Neural cell (in vitro differentiated cells): ENCODE results near the gene RASL11A. TPM values are rescaled to one million over a fixed set of nuclear protein-coding genes. Genes with fewer than 3 reads are reported as not detected.

Experiments used
- H2AFZ ChIP-seq: fragments of 200-600, 300-800 bp; sonication (generic), shearing (Covaris generic); 2 replicates; pipeline ENCODE4 v1.6.0; 2014; ENCODE audit warnings: low read depth, mild to moderate bottlenecking, antibody characterized with exemption, low read length, moderate library complexity
- H3F3A ChIP-seq: fragments of 200-600 bp; shearing (Covaris generic); 2 replicates; pipeline ENCODE4 v1.6.1; 2016; ENCODE audit warnings: mild to moderate bottlenecking, moderate library complexity, mixed read lengths, antibody characterized with exemption, low read length; ENCODE audit not compliant: insufficient read depth, poor library complexity, severe bottlenecking
- H3K27ac ChIP-seq: fragments of 200-600, 300-800 bp; sonication (generic), shearing (Covaris generic); 2 replicates; pipeline ENCODE4 v1.5.1; 2014; ENCODE audit warnings: mild to moderate bottlenecking, low read length, moderate library complexity
- H3K27me3 ChIP-seq: fragments of 300-800, 200-600 bp; sonication (generic), shearing (Covaris generic); 2 replicates; pipeline ENCODE4 v1.6.0; 2014; ENCODE audit warnings: mild to moderate bottlenecking, low read depth, low read length, moderate library complexity; ENCODE audit not compliant: insufficient read depth
- H3K36me3 ChIP-seq: fragments of 300-800, 200-600 bp; sonication (generic), shearing (Covaris generic); 2 replicates; pipeline ENCODE4 v1.5.1; 2014; ENCODE audit warnings: mild to moderate bottlenecking, antibody characterized with exemption, low read length, moderate library complexity; ENCODE audit not compliant: insufficient read depth
- H3K4me2 ChIP-seq: fragments of 300-800, 200-600 bp; sonication (generic), shearing (Covaris generic); 2 replicates; pipeline ENCODE4 v1.6.0; 2014; ENCODE audit warnings: mild to moderate bottlenecking, low read length
- H3K4me3 ChIP-seq: fragments of 300-800, 200-600 bp; sonication (generic), shearing (Covaris generic); 2 replicates; pipeline ENCODE4 v1.5.1; 2014; ENCODE audit warnings: mild to moderate bottlenecking, low read length, moderate library complexity
- H3K79me2 ChIP-seq: fragments of 200-600 bp; shearing (Covaris generic); replicated peaks from 2 replicates; pipeline ENCODE4 v1.6.0; 2014; ENCODE audit warnings: mild to moderate bottlenecking, low read length, moderate library complexity; ENCODE audit not compliant: insufficient read depth
- H3K9ac ChIP-seq: fragments of 300-800, 200-600 bp; sonication (generic), shearing (Covaris generic); 2 replicates; pipeline ENCODE4 v1.6.1; 2016; ENCODE audit warnings: mild to moderate bottlenecking, low read length, mixed read lengths
- H3K9me2 ChIP-seq: fragments of 200-600 bp; shearing (Covaris generic); 2 replicates; pipeline ENCODE4 v1.6.1; 2016; ENCODE audit warnings: mild to moderate bottlenecking, low read length, mixed read lengths; ENCODE audit not compliant: insufficient read depth
- H3K9me3 ChIP-seq: fragments of 200-600, 300-800 bp; sonication (generic), shearing (Covaris generic); 2 replicates; pipeline ENCODE4 v1.6.1; 2016; ENCODE audit warnings: mild to moderate bottlenecking, mixed run types, low read length, moderate library complexity, mixed read lengths
- H4K20me1 ChIP-seq: fragments of 200-600 bp; shearing (Covaris generic); 2 replicates; pipeline ENCODE4 v1.6.1; 2016; ENCODE audit warnings: mild to moderate bottlenecking, mixed run types; ENCODE audit not compliant: insufficient read depth
- CTCF ChIP-seq: fragments of 450-650 bp; IDR thresholded peaks from 2 replicates; pipeline ENCODE4 v1.5.1; 2014; ENCODE audit warnings: antibody characterized with exemption, mild to moderate bottlenecking, moderate library complexity; ENCODE audit not compliant: poor library complexity, severe bottlenecking
- EP300 ChIP-seq: fragments of 450-650 bp; conservative IDR thresholded peaks from 2 replicates; pipeline ENCODE4 v1.6.1; 2014; ENCODE audit warnings: antibody characterized with exemption, mild to moderate bottlenecking, moderate library complexity; ENCODE audit not compliant: poor library complexity, severe bottlenecking
- EZH2 ChIP-seq: fragments of 200-600, 300-800 bp; shearing (Covaris generic), sonication (generic); IDR thresholded peaks from 2 replicates; pipeline ENCODE4 v1.6.1; 2014; ENCODE audit warnings: antibody characterized with exemption, low read length, borderline replicate concordance, mild to moderate bottlenecking; ENCODE audit not compliant: insufficient read depth, poor library complexity, severe bottlenecking
- MXI1 ChIP-seq: fragments of 450-650 bp; conservative IDR thresholded peaks from 2 replicates; pipeline ENCODE4 v1.6.1; 2014; ENCODE audit warnings: antibody characterized with exemption, mild to moderate bottlenecking; ENCODE audit not compliant: poor library complexity, severe bottlenecking
- POLR2AphosphoS5 ChIP-seq: IDR thresholded peaks from 2 replicates; pipeline ENCODE4 v1.6.1; 2012
- RAD21 ChIP-seq: fragments of 450-650 bp; conservative IDR thresholded peaks from 2 replicates; pipeline ENCODE4 v1.6.1; 2014; ENCODE audit warnings: antibody characterized with exemption, mild to moderate bottlenecking, moderate library complexity
- REST ChIP-seq: IDR thresholded peaks from 2 replicates; pipeline ENCODE4 v1.6.1; 2012; ENCODE audit warnings: borderline replicate concordance
- SMC3 ChIP-seq: fragments of 450-650 bp; conservative IDR thresholded peaks from 2 replicates; pipeline ENCODE4 v1.6.1; 2014; ENCODE audit warnings: antibody characterized with exemption, mild to moderate bottlenecking, moderate library complexity; ENCODE audit not compliant: poor library complexity
- TAF1 ChIP-seq: IDR thresholded peaks from 2 replicates; pipeline ENCODE4 v1.6.1; 2012; ENCODE audit warnings: low read depth
- polyA plus RNA-seq: library from polyadenylated mRNA; depleted of rRNA; stranded (reverse); fragments of >200 nt; gene quantifications from 2 replicates; pipeline ENCODE4 v1.2.3, GENCODE V29; 2014

Gene RASL11A
- polyA plus RNA-seq, 1 donor from 2014 or later = 1.7 TPM

GRCh38 chr13:27308941-27309340 is 38.3 kb downstream of the RASL11A start:
- H3K9me2 ChIP-seq = no peaks in the 10 kb centered on the region
- H3K9ac ChIP-seq = no peak overlapping the region
- H3K36me3 ChIP-seq = no peaks in the 10 kb centered on the region
- TF ChIP-seq MXI1 (no peak), TAF1 (no peak), RAD21 (no peak), SMC3 (no peak), REST (no peak), EP300 (no peak), POLR2AphosphoS5 (no peak)
- H3K9me3 ChIP-seq = no peaks in the 10 kb centered on the region
- H3F3A ChIP-seq = no peaks in the 10 kb centered on the region
- no peak overlapping the region for H3K4me3 ChIP-seq
- H3K27me3 ChIP-seq = no peaks in the 10 kb centered on the region
- no peaks in the 10 kb centered on the region for H3K79me2 ChIP-seq
- H4K20me1 ChIP-seq = no peaks in the 10 kb centered on the region
- no peak overlapping the region for H3K27ac ChIP-seq
- H2AFZ ChIP-seq = no peak overlapping the region
- H3K4me2 ChIP-seq = no peak overlapping the region

GRCh38 chr13:27309401-27309958 is 38.9 kb downstream of the RASL11A start:
- Histone ChIP-seq H4K20me1 (no peaks in the 10 kb centered on the region), H3K79me2 (no peaks in the 10 kb centered on the region), H3K9ac (no peak overlapping the region), H3K9me2 (no peaks in the 10 kb centered on the region), H3K9me3 (no peaks in the 10 kb centered on the region), H3K4me2 (no peak overlapping the region), H3K4me3 (no peak overlapping the region), H2AFZ (no peak overlapping the region), H3K36me3 (no peaks in the 10 kb centered on the region), H3F3A (no peaks in the 10 kb centered on the region), H3K27ac (no peak overlapping the region), H3K27me3 (no peaks in the 10 kb centered on the region)
- TF ChIP-seq SMC3 (no peak), POLR2AphosphoS5 (no peak), EZH2 (no peak), RAD21 (no peak), EP300 (no peak), CTCF (no peak), MXI1 (no peak), REST (no peak), TAF1 (no peak)
